Duodenal mucosa (tissue), 2 donors: ENCODE measurements around the gene SIAH1.
"Not testable (repeated sequence)": the region's sequence is repeated elsewhere in the genome, so short reads cannot be mapped to it uniquely, and the experiment has no call there.

Experiments used
- H3K27ac ChIP-seq: one replicate; pipeline ENCODE4 v1.7.0; 2013; ENCODE audit warnings: low read depth, low read length
- H3K27me3 ChIP-seq, 2 donors: one replicate each; pipeline ENCODE4 v1.7.0; 2013; ENCODE audit warnings: low read length in 2 of 2, control low read depth in 1 of 2; ENCODE audit not compliant: insufficient read depth in 2 of 2, control insufficient read depth in 1 of 2
- H3K36me3 ChIP-seq, 2 donors: one replicate each; pipeline ENCODE4 v1.7.0; 2013; ENCODE audit warnings: low read length in 2 of 2, control low read depth in 1 of 2; ENCODE audit not compliant: insufficient read depth in 2 of 2, control insufficient read depth in 1 of 2
- H3K4me1 ChIP-seq, 2 donors: one replicate each; pipeline ENCODE4 v1.7.0; 2013; ENCODE audit warnings: low read length in 2 of 2, control low read depth in 1 of 2; ENCODE audit not compliant: insufficient read depth in 2 of 2, control insufficient read depth in 1 of 2
- H3K4me3 ChIP-seq, 2 donors: one replicate each; pipeline ENCODE4 v1.7.0; 2013; ENCODE audit warnings: low read length in 2 of 2, low read depth in 1 of 2
- H3K9ac ChIP-seq, 2 donors: one replicate each; pipeline ENCODE4 v1.7.0; 2013; ENCODE audit warnings: low read length in 2 of 2, low read depth in 1 of 2
- H3K9me3 ChIP-seq, 2 donors: one replicate each; pipeline ENCODE4 v1.7.0; 2013; ENCODE audit warnings: low read length in 2 of 2, control low read depth in 1 of 2; ENCODE audit not compliant: control insufficient read depth in 1 of 2

SIAH1 gene

DNA sequence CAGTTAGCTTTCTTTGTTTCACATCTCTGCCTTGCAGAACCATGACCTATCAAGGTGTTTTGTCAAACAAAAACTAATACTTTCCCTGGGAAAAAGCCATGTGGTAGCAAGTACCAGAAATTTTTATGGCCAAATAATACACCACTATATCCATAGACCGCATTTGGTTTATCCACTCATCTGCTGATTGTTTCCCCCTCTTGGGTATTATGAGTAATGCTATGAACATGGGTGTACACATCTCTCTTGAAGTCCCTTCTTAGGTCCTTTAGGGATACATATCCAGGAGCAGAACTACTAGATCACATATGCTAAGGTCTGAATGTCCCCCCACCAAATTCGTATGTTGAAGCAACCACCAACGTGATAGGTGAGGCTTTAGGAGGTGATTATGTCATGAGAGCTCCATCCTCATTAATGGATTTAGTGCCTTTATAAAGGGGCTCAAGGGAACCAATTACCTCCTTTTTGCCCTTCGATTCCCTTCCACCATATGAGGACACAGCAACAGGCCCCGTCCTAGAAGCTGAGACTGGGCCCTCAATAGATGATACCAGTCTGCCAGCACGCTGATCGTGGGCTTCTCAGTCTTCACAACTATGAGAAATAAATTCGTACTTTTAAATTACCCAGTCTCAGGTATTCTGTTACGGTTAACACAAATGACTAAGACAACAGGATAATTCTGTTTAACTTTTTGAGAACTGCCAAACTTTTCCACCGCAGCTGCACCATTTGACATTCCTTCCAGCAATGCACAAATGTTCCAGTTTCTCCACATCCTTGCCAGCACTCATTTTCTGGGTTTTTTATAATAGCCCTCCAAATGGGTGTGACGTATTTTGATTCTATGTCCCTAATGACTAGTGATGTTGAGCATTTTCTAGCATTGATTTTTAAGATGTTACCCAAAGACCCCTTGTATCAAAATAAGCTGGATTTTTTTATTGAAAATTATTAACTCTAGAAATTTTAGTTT lies 30.0 kb downstream of the SIAH1 start:
- H3K4me1 ChIP-seq, result no peaks in the 10 kb centered on the region
- H3K36me3 ChIP-seq, result peaks cover 18 to 40% of the 10 kb centered on the region in 2 donors
- H3K9ac ChIP-seq, result no peak overlapping the region
- H3K27me3 ChIP-seq, result no peaks in the 10 kb centered on the region
- H3K27ac ChIP-seq, result no peak overlapping the region
- no peak overlapping the region for H3K4me3 ChIP-seq
- H3K9me3 ChIP-seq, result no peaks in the 10 kb centered on the region

DNA sequence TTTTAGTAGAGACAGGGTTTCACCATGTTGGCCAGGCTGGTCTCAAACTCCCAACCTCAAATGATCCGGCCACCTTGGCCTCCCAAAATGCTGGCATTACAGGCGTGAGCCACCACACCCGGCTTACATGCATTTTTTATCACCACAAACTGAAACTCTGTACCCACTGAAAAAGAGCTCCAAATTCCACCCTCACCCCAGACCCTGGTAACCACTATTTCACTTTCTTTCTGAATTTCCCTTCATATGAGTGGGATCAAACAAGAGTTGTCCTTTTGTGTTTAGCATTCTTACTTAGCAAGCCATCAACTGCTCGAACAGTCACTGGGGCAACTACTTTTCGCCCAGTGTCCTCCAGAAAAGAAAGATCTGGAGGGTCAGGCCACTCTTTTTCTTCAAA lies 30.8 kb downstream of the SIAH1 start:
- not testable (repeated sequence) for H3K27ac ChIP-seq, H3K4me1 ChIP-seq, H3K4me3 ChIP-seq, H3K9me3 ChIP-seq, H3K9ac ChIP-seq, H3K27me3 ChIP-seq
- H3K36me3 ChIP-seq, result peaks cover 18 to 45% of the 10 kb centered on the region in 2 donors

DNA sequence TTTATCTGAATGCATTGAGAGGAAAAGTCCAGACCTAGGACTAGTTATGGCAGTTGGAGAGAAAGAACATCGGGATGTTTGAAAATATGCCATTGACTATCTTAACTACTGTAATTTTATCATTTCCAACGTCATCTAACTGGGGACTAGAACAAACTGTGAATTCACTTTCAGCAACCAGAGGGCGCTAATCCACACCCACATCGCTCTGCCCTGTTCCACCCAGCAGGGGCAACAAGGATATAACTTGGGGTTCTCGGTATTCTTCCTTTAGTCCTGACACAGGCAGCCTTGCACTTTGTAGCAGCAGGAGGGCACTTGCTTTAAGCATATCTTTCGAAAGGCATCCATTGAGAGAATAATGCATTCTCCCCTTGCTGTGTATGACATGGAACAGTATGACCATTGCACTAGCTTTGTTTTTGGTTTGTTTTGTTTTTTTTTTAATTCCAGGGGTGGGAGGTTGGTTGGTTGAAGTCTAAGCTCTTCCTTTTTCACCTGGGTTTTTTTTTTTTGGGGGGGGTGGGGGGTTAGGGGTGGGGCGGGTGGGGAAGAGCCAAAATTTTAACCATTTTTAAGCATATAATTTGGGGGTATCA lies 31.5 kb downstream of the SIAH1 start:
- peaks cover 18 to 52% of the 10 kb centered on the region in 2 donors for H3K36me3 ChIP-seq
- H3K9me3 ChIP-seq, result no peaks in the 10 kb centered on the region
- H3K27me3 ChIP-seq, result no peaks in the 10 kb centered on the region
- H3K4me1 ChIP-seq, result no peaks in the 10 kb centered on the region
- peak overlapping the region in 1 of 2 donors; percentile 1 for H3K9ac ChIP-seq
- H3K27ac ChIP-seq, result no peak overlapping the region
- no peak overlapping the region for H3K4me3 ChIP-seq

DNA sequence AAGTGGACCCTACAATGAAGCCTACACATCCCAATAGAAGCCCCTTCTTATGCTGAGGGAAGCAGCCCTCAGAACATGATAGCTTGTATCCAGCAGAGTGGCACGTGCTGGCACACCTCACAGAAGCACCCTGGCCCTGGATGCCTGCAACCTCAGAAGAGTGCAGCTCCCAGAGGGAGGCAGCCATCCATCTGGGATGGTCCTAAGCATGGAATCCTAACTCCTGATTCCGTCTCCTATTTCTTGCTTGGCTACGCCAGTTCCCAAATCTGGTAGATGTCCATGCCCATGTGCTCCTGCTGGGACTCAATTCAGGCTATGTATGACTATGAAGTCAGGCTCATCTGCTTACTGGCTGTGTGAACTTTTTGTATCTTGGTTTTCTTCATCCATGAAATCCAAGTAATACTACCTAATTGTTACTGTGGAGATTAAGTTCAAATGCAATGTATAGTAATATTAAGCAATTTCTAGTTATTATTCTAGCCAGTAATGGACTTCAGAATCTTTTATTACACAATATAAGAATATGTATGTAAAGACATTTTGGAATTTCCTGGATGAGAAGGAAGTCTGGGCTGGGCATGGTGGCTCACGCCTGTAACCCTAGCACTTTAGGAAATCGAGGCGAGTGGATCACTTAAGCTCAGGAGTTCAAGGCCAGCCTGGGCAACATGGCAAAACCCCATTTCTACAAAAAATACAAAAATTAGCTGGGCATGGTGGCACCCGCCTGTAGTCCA lies 32.4 kb downstream of the SIAH1 start:
- no peaks in the 10 kb centered on the region for H3K4me1 ChIP-seq
- H3K9me3 ChIP-seq, result no peaks in the 10 kb centered on the region
- H3K9ac ChIP-seq, result no peak overlapping the region
- no peak overlapping the region for H3K27ac ChIP-seq
- H3K27me3 ChIP-seq, result no peaks in the 10 kb centered on the region
- no peak overlapping the region for H3K4me3 ChIP-seq
- peaks cover 20 to 58% of the 10 kb centered on the region in 2 donors for H3K36me3 ChIP-seq

DNA sequence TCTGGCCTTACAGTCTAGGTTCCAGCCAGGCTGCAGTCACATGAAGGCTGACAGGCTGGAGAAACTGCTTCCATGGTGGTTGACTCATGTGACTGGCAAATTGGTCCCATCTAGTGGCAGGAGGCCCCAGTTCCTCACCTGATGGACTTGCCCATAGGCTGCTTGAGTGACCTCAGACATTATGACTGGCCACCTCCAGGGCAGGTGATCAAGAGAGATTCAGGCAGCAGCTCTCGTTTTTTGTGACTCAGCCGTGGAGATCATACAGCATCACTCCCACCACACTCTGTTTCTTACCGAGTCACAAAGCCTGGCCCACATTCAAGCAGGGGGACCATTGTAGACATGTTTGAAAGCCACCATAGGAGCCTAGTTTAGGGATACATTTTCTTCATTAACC lies 34.5 kb downstream of the SIAH1 start:
- no peak overlapping the region for H3K4me3 ChIP-seq
- H3K27me3 ChIP-seq, result no peaks in the 10 kb centered on the region
- no peak overlapping the region for H3K9ac ChIP-seq
- H3K4me1 ChIP-seq, result no peaks in the 10 kb centered on the region
- H3K9me3 ChIP-seq, result no peaks in the 10 kb centered on the region
- no peak overlapping the region for H3K27ac ChIP-seq
- peaks cover 22 to 53% of the 10 kb centered on the region in 2 donors for H3K36me3 ChIP-seq

DNA sequence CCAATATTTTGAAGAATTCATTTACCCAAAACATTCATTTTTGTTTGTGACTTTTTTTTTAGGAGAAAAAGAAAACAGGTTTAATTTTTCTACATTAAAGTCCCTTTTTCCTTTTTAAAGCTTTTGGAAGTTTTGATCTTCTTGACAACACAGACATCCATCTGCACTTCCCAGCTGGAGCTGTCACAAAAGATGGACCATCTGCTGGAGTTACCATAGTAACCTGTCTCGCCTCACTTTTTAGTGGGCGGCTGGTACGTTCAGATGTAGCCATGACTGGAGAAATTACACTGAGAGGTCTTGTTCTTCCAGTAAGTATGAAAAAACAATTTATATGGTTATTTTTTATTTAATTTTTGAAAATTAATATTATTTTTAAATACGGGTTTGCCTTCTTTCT lies 37.2 kb downstream of the SIAH1 start:
- Histone ChIP-seq H3K27me3 (no peaks in the 10 kb centered on the region), H3K9ac (no peak overlapping the region), H3K4me3 (no peak overlapping the region), H3K4me1 (no peaks in the 10 kb centered on the region), H3K27ac (no peak overlapping the region), H3K9me3 (no peaks in the 10 kb centered on the region), H3K36me3 (peaks cover 24 to 59% of the 10 kb centered on the region in 2 donors)

DNA sequence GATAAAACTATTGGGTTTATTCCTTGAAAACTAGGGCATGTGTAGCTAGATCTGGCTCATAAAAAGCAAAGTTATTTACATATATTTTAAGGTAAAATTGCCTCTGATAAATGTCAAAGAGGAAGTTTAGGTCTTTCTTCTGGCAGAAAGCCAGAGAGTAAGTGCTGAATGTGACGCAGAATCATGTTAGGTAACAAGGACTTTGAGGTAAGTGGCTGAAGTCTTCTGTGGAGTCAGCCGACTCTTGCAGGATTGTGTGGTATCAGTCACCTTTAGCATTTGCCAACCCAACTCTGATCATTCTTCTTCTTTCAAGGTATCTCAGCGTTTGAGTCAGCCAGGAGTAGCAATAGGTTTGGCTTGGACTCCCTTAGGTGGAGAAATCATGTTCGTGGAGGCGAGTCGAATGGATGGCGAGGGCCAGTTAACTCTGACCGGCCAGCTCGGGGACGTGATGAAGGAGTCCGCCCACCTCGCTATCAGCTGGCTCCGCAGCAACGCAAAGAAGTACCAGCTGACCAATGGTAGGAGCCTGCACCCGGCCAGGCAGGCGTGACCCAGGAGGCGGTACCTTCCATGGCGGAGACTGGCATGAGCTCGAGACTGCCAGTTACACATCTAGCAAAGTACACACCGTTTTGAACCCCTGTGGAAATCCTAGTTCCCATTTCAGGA lies 37.9 kb downstream of the SIAH1 start:
- H3K4me1 ChIP-seq, result no peaks in the 10 kb centered on the region
- H3K27me3 ChIP-seq, result no peaks in the 10 kb centered on the region
- no peak overlapping the region for H3K9ac ChIP-seq
- H3K4me3 ChIP-seq, result no peak overlapping the region
- H3K36me3 ChIP-seq, result peaks cover 27 to 58% of the 10 kb centered on the region in 2 donors
- H3K9me3 ChIP-seq, result no peaks in the 10 kb centered on the region
- no peak overlapping the region for H3K27ac ChIP-seq

DNA sequence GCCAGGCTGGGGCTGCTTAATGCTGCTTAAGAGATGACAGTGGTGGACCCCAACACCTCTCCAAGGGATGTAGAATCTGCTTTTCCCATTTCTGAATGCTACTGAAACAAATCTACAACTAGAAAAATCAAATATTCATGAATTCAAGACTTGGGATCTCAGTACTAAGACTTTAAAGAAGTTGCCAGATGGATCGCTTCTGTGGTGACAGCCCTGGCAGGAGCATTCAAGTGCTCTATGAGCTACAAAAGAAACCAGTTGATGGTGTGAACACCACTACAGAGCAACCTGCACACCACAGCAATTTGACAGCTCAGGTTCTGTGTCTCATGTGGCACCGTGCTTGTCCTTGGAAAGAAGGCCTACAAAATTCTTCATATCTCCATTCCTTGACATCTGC lies 42.6 kb downstream of the SIAH1 start:
- H3K27me3 ChIP-seq, result no peaks in the 10 kb centered on the region
- H3K4me1 ChIP-seq, result no peaks in the 10 kb centered on the region
- no peaks in the 10 kb centered on the region for H3K9me3 ChIP-seq
- H3K36me3 ChIP-seq, result peaks cover 16 to 49% of the 10 kb centered on the region in 2 donors
- no peak overlapping the region for H3K4me3 ChIP-seq
- H3K27ac ChIP-seq, result no peak overlapping the region
- no peak overlapping the region for H3K9ac ChIP-seq

DNA sequence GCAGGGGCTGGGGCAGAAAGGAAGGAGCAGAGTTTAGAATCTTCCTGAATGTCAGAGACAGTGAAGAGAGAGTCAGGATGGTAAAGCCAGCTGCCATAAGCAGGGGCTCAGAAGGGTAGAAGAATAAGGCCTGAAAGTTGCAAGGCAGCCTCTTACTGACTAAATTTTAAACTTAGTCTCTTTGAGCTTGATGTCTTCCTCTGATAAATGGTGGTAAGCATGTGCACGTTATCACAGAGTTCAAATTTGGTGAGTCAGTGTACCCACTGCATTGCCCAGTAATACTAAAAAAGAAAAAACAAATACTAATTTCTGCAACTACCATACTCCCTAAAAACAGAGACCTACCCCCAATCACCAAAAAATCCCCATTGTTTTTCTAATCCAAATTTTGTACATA lies 45.2 kb downstream of the SIAH1 start:
- Histone ChIP-seq H3K36me3 (peaks cover 22 to 63% of the 10 kb centered on the region in 2 donors), H3K27me3 (no peaks in the 10 kb centered on the region), H3K9ac (no peak overlapping the region), H3K4me3 (no peak overlapping the region), H3K9me3 (no peaks in the 10 kb centered on the region), H3K4me1 (no peaks in the 10 kb centered on the region), H3K27ac (no peak overlapping the region)
